ENCODE data around the gene CHGA.

Gene CHGA

DNA sequence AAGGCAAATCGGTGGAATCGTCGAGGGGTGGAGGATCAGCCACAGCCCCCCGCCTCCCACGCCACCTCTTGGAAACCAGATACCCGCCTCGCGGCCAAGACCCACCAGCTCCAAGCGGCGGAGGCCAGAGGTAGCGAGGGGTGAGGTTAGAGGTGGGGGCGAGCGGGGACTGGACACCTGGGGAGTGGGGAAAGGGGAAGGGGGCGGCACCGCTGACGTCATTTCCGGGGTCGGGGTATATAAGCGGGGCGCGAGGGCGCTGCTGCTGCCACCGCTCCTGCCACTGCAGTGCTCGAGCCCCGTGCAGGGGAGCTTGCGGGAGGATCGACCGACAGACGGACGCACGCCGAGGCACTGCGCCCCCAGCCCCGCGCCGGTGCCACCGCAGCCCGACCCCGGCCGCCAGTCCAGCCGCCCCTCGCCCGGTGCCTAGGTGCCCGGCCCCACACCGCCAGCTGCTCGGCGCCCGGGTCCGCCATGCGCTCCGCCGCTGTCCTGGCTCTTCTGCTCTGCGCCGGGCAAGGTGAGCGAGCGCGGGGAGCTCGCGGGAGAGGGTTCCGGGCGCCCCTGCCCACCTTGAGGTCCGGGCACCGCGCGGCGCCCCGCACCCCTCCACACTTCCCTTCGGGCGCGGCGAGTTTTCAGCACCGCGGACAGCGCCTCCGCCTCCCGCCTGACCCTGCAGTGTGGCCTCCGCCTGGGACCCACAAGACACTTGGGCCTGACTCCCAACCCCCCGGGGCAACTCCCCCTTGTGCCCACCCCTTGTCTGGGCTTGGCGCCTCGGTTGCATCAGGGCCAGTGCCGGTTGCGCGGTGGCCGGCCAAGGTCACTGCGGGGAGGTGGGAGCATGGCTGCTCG lies at the start of gene CHGA:
TSS of gene CHGA (plus strand) at position 268 of the 861 bp plus-strand sequence. CDS start at position 478, 210 bp downstream.
- peak; percentile 43 to 55 for DNase-seq

GRCh38 chr14:92874962-92875661 lies 47.8 kb upstream of the CHGA start:
- no peak for DNase-seq

DNA sequence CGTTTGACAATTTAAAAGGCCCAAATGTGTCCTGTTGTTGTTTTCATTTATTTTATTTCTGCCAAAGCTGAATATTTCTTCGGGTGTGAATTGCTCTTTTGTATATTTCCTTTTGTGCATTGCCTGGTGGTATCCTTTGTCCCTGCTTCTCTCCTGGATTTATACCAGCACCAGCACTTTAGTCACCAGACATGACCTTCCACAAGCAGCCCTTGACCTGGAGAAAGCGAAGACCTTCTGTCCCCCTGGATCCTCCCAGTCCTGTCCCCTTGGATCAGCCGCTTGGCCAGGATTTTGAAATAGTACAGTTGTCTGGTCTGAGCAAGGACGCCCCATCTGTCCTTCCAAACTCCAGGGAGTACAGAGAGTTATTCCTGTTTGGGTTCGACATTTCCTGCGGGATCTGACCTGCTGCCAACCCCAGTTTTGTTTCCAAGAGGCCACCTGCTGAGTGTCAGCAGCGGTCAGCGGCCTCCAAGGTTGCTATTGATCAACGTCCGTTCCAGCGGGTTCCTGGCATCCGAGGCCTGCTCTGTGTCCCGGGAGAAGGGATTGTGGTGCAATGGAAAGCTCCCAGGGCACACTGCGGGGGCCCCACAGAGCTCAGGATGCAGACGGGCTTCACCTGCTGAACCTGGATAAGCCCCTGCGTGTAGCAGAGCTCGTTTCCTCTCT lies 45.1 kb upstream of the CHGA start:
- DNase-seq = no peak

GRCh38 chr14:92880351-92880750 lies 42.6 kb upstream of the CHGA start:
- DNase-seq = no peak

- DNase-seq = no peak
These were observed 42.1 kb upstream of the CHGA start for GRCh38 chr14:92880851-92881250.

- no peak for DNase-seq
These were observed 39.9 kb upstream of the CHGA start for GRCh38 chr14:92883066-92883465.

- DNase-seq = no peak
These were observed 38.5 kb upstream of the CHGA start for GRCh38 chr14:92884410-92884809.

GRCh38 chr14:92885279-92886061 lies 37.5 kb upstream of the CHGA start:
- no peak for DNase-seq

DNA sequence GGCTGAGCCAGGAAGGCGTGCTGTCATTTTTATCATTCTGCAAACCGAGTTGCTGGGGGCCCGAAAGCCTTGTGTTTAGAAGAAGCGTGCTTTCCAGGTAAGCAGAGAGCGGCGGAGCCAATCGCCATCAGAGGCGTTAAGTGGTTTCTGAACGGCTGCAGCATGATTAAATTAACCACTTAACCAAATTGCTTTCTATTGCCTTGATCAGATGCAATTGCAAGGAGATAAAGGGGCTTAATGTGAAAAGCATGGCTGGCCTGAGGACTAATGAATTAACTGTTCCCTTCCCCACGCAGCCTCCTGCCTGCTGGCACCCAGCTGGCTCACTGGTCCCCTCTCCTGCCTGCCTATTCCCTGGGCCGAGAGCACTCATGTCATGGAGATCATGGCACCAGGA lies 36.6 kb upstream of the CHGA start:
- no peak for DNase-seq

DNA sequence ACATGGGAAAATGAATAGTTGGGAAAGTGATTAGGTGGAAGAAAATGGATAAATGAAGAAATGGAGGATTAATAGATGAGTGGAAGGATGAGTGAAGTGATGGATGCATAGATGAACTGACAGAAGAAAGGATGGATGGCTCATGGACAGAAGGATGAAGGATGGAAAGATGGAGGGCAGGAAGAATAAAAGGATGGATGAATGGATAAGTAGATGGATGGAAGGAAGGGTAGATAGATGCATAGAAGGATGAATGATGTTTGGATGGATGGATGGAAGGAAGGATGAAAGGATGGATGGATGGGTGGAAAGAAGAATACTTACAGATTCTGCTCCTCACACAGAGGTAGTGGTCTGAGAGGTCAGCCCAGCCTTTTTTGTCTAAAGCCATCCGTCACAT lies 35.8 kb upstream of the CHGA start:
- no peak for DNase-seq

GRCh38 chr14:92888896-92889295 lies 34.1 kb upstream of the CHGA start:
- no peak for DNase-seq

DNA sequence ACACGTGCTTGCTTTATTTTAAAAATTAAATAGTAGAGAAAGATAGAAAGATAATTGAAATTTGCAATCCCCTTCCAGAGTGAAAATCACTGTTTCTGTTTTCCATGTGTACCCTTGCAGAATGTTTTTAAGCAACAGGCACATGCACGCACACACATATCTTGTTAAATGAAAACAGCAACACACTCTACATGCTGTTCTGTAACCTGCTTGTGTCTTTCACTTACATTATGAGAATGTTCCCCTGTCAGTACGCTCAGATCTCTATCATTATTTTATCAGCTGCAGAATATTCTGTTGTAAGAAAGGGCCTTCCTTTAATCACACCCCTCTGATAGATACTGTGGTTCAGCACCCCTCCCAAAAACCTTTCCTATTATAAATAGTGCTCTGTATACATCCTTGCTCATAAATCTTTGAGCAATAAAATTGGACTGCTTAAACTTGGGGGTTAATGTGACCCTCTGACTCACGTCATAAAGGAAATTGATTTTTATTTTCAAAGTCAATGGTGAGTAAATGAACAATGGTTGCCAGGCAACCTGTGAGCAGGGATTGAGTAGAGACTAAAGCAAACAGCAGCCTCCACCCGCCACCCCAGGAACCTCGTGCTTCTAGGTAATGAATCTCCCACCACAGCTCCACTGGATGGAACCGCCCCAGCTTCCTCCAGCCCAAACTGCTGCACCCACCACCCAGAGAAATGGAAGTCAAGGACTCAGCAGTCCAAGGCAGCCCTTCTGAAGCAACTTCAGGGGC lies 31.9 kb upstream of the CHGA start:
- no peak for DNase-seq

- no peak for DNase-seq
These were observed 30.4 kb upstream of the CHGA start for GRCh38 chr14:92892589-92892988.

DNA sequence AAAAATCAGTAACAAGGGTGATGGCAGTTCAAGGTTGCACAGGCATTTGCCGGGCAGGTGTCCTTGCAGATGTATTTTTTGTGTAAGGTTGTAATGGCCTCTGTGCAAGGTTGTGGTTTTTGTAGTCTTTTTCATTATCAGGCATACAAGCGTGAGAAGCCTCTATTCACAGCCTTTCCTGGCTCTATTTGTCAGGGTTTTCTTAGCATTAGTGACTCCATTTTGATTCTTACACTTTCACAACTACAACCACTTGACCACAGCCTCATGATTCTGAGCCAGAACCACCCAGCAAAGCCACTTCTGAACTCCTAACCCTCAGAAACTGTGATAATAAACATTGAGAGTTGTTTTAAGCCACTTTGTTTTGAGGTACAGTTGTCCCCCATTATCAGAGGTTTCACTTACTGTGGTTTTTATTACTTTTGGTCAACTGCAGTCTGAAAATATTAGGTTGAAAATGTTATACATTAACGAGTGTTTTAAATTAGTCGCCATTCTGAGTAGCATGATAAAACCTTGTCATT lies 27.5 kb upstream of the CHGA start:
- DNase-seq = no peak

DNA sequence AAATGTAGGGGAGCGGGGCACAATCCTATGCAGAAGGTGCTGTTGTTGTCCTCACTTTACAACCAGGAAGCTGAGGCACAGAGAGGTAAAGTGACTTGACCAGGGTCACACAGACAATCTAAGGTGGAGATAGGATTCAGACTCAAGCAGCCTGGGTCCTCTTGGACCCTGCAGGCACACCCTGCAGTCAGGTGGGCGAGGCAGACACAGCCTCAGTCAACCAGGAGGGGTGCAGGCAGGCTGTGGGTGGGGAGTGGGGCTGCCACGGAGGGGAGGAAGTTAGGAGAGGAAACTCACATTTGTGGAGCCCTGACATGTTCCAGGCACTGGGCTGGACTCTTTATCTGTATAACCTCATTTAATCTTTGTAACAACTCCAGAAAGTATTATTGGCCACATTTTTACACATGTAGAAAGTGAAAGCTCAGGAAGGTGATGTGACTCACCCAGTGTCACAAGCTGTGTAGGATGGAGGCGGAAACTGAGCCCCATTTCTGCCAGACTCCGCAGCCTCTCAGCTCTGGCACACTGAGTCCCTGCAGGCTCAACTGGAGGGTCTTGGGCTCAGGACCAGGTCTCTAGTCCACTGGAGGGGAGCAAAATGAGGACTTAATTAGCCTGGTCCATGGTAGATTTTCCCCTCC lies 24.9 kb upstream of the CHGA start:
- DNase-seq = peak; percentile 42 to 62

GRCh38 chr14:92898566-92899131 lies 24.3 kb upstream of the CHGA start:
- no peak for DNase-seq

DNA sequence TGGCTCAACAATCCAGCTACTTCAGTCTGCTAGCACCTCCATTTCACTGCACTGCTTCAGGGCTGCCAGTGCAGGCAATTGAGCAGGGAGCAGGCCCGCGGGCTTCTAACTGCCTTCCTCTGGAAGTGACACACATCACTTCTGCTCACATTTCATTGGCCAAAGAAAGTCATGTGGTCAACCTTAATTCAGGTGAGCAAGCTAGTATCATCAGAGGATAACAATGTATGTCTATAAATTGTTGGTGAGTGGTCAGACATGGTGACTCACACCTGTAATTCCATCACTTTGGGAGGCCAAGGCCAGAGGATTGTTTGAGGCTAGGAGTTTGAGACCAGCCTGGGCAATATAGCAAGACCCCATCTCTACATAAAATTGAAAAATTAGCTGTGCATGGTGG lies 22.3 kb upstream of the CHGA start:
- DNase-seq = no peak

GRCh38 chr14:92902191-92902590 lies 20.8 kb upstream of the CHGA start:
- no peak for DNase-seq

DNA sequence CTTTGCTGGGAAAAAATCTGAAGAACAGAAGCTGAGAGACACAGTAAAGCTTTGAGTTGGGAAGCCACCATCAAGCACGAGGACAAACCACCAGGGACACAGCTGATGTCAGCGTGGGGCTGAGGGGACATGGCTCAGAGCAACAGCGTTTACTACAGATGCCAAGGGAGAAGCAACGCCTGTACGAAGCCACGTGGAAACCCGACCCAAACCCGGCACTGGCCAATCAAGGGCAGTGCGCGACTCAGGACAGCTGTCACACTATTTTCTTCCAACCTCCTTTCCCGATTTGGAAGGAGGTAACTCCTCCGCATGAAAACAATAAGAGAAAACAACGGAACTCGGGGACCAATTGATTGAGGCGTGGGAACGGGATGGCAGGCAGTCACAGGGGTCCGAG lies 20.2 kb upstream of the CHGA start:
- no peak for DNase-seq

- peak; percentile 6 to 11 for DNase-seq
These were observed 19.6 kb upstream of the CHGA start for GRCh38 chr14:92903359-92903758.

DNA sequence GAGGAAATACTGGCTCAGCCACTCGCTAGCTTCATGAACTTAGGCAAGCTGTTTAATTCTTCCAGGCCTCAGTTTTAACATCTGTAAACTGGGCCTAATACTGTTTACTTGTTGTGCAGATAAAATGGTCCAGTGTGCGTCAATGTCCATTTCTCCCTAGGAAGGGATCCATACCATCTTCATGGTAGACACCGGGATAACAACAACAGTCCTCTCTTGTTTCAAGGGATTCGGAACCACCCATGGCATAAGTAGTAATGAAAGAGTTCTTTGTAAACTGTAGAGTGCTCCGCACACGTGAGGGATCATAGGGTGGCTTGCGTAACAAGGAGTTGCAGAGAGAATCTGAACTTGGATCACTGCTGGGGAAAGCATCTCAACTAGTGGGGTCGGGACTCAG lies 17.3 kb upstream of the CHGA start:
- DNase-seq = no peak

Data from activated CD4-positive, alpha-beta T cell treated with anti-CD3 and anti-CD28 coated beads, Interleukin-2, amount 50 U/mL, for 48 hours (primary cell).